ENCODE results near the gene LHFPL2. TPM values are rescaled to one million over a fixed set of nuclear protein-coding genes. Genes with fewer than 3 reads are reported as not detected.

LHFPL2 gene
- total and polyA plus RNA-seq, 9 of the 15 experiments (the other 6 are each of a cell fraction or from before 2014, with no cell fraction given) = 1.0 to 6.6 (median 4.6) TPM

- TF ChIP-seq ATF3 (IDR thresholded peaks at IDR 0.05) (peak; percentile 62; the same call in 1 of the 2 replicates), ATF3 (CRISPR knock-in tag; conservative IDR thresholded peaks at IDR 0.05) (no peak), ZSCAN29 (IDR thresholded peaks at IDR 0.05) (no peak), ARNT (IDR thresholded peaks at IDR 0.05) (peak in 1 of 2 experiments; percentile 43; a peak in 1 of 4 replicates), SREBF1 (IDR thresholded peaks at IDR 0.05; ENCODE audit: borderline replicate concordance, low read depth, low read length) (no peak), HMGN3 (IDR thresholded peaks at IDR 0.05; ENCODE audit: borderline replicate concordance, extremely low read depth, insufficient read length, low read depth, low read length) (no peak), HNRNPL (IDR thresholded peaks at IDR 0.05; ENCODE audit: low read depth, low read length) (no peak), HDAC2 (IDR thresholded peaks at IDR 0.05) (peak; percentile 40; the same call in 1 of the 2 replicates), TCFL5 (CRISPR knock-in tag; conservative IDR thresholded peaks at IDR 0.05) (no peak), C11orf30 (IDR thresholded peaks at IDR 0.05; ENCODE audit: low read depth) (peak; percentile 46; the same call in 1 of the 2 replicates), NFATC3 (IDR thresholded peaks at IDR 0.05) (0 out of 2 replicates have a peak, but pooled peaks have one; percentile 47), SMAD2 (IDR thresholded peaks at IDR 0.05; ENCODE audit: low read depth, low read length) (no peak), MAFG (tag; conservative IDR thresholded peaks at IDR 0.05) (peak; percentile 20; the same call in 1 of the 2 replicates), ZNF551 (CRISPR knock-in tag; IDR thresholded peaks at IDR 0.05) (no peak), HDGF (IDR thresholded peaks at IDR 0.05) (0 out of 2 replicates have a peak, but pooled peaks have one; percentile 20), ATF7 (IDR thresholded peaks at IDR 0.05) (no peak), SIN3B (IDR thresholded peaks at IDR 0.05; ENCODE audit: low read depth) (no peak), RCOR1 (IDR thresholded peaks at IDR 0.05; ENCODE audit: borderline replicate concordance in 1 of 2, low read depth in 2 of 2, low read length in 2 of 2) (0 out of 4 replicates have a peak, but pooled peaks of 1 of the 2 experiments have one; percentile 30), ZBTB2 (IDR thresholded peaks at IDR 0.05) (0 out of 2 replicates have a peak, but pooled peaks have one; percentile 22), ZNF444 (CRISPR knock-in tag; IDR thresholded peaks at IDR 0.05) (peak; percentile 88), SAFB2 (IDR thresholded peaks at IDR 0.05; ENCODE audit: borderline replicate concordance, low read depth, low read length, severe bottlenecking) (no peak)
- TF ChIP-seq, protein P1, sequence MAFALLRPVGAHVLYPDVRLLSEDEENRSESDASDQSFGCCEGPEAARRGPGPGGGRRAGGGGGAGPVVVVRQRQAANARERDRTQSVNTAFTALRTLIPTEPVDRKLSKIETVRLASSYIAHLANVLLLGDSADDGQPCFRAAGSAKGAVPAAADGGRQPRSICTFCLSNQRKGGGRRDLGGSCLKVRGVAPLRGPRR (CRISPR knock-in tag; IDR thresholded peaks at IDR 0.05) = no peak
- TF ChIP-seq, protein P2, sequence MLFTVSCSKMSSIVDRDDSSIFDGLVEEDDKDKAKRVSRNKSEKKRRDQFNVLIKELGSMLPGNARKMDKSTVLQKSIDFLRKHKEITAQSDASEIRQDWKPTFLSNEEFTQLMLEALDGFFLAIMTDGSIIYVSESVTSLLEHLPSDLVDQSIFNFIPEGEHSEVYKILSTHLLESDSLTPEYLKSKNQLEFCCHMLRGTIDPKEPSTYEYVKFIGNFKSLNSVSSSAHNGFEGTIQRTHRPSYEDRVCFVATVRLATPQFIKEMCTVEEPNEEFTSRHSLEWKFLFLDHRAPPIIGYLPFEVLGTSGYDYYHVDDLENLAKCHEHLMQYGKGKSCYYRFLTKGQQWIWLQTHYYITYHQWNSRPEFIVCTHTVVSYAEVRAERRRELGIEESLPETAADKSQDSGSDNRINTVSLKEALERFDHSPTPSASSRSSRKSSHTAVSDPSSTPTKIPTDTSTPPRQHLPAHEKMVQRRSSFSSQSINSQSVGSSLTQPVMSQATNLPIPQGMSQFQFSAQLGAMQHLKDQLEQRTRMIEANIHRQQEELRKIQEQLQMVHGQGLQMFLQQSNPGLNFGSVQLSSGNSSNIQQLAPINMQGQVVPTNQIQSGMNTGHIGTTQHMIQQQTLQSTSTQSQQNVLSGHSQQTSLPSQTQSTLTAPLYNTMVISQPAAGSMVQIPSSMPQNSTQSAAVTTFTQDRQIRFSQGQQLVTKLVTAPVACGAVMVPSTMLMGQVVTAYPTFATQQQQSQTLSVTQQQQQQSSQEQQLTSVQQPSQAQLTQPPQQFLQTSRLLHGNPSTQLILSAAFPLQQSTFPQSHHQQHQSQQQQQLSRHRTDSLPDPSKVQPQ (CRISPR knock-in tag; IDR thresholded peaks at IDR 0.05; ENCODE audit: borderline replicate concordance) = no peak
These were observed 19.0 kb upstream of the LHFPL2 start (continued) for GRCh38 chr5:78667461-78668103.

All from K562 (cell line).